ENCODE results near the gene CLDN22.

CLDN22 gene

GRCh38 chr4:183320211-183321059, at the start of gene CLDN22:
Gene CLDN22 (minus strand): TSS chr4:183320276. CDS start chr4:183320218, 58 bp downstream.
- TF ChIP-seq CTCF (IDR thresholded peaks at IDR 0.05; ENCODE audit: borderline replicate concordance, insufficient read depth, low read depth, low read length), result no peak
- no peak within 1 kb of the TSS for H3K4me3 ChIP-seq (ENCODE audit: low read depth, low read length)

- H3K4me3 ChIP-seq (ENCODE audit: low read depth, low read length), result no peak overlapping the region
- no peak for TF ChIP-seq CTCF (IDR thresholded peaks at IDR 0.05; ENCODE audit: borderline replicate concordance, insufficient read depth, low read depth, low read length)
Measured at GRCh38 chr4:183369073-183369472, 49.0 kb upstream of the CLDN22 start.

GRCh38 chr4:183366206-183366835, 46.2 kb upstream of the CLDN22 start:
- no peak for TF ChIP-seq CTCF (IDR thresholded peaks at IDR 0.05; ENCODE audit: borderline replicate concordance, insufficient read depth, low read depth, low read length)

GRCh38 chr4:183364025-183364424, 43.9 kb upstream of the CLDN22 start:
- no peak overlapping the region for H3K4me3 ChIP-seq (ENCODE audit: low read depth, low read length)
- no peak for TF ChIP-seq CTCF (IDR thresholded peaks at IDR 0.05; ENCODE audit: borderline replicate concordance, insufficient read depth, low read depth, low read length)

More at GRCh38 chr4:183366206-183366835, 46.2 kb upstream of the CLDN22 start:
- no peak overlapping the region for H3K4me3 ChIP-seq (ENCODE audit: low read depth, low read length)

GRCh38 chr4:183362916-183363542, 43.0 kb upstream of the CLDN22 start:
- TF ChIP-seq CTCF (IDR thresholded peaks at IDR 0.05; ENCODE audit: borderline replicate concordance, insufficient read depth, low read depth, low read length), result no peak
- no peak overlapping the region for H3K4me3 ChIP-seq (ENCODE audit: low read depth, low read length)

GRCh38 chr4:183362036-183362435, 42.0 kb upstream of the CLDN22 start:
- no peak for TF ChIP-seq CTCF (IDR thresholded peaks at IDR 0.05; ENCODE audit: borderline replicate concordance, insufficient read depth, low read depth, low read length)
- H3K4me3 ChIP-seq (ENCODE audit: low read depth, low read length), result no peak overlapping the region

Measured in GM12875 (cell line).